Nasal cavity respiratory epithelium epithelial cell of viscerocranial mucosa (primary cell): Measurements from ENCODE around the gene ATM. TPM values are rescaled to one million over a fixed set of nuclear protein-coding genes. Genes with fewer than 3 reads are reported as not detected.

Source experiments
- total RNA-seq: library from RNA; depleted of rRNA; stranded (reverse); fragments of >200 nt; gene quantifications from 2 replicates; pipeline ENCODE4 v1.2.3, GENCODE V29; 2014

Gene ATM
- total RNA-seq, result 58.1 and 87.6 TPM in 2 replicates

GRCh38 chr11:108222574-108223347 lies at the start of gene ATM, which contains the start of gene NPAT:
ATM (plus strand) TSS chr11:108223067; CDS start chr11:108227625, 4,558 bp downstream.
NPAT (minus strand) TSS chr11:108222638; CDS start chr11:108222536, 102 bp downstream.

Other genes starting within 250 kb of the ATM start
- gene CUL5, start 214.2 kb upstream of the ATM start, total RNA-seq, result 40.9 and 41.0 TPM in 2 replicates
- gene ACAT1, start 101.5 kb upstream of the ATM start, total RNA-seq, result 20.2 and 42.0 TPM in 2 replicates
- 9.6 and 14.0 TPM in 2 replicates for gene NPAT, start 429 bp upstream of the ATM start, total RNA-seq
- 1.2 and 2.1 TPM in 2 replicates for gene C11orf65, start 244.5 kb downstream of the ATM start, total RNA-seq